Astrocyte (in vitro differentiated cells and primary cell): ENCODE measurements around the gene RFTN1. TPM values are rescaled to one million over a fixed set of nuclear protein-coding genes. Genes with fewer than 3 reads are reported as not detected.
A peak's percentile ranks its signal among the peaks of the same experiment; 100 is the strongest.

Experiments
- DNase-seq: peaks from one replicate; pipeline ENCODE4 v3.0.0-alpha.2; 2010; ENCODE audit warnings: low read depth
- FAIRE-seq: peaks from 2 replicates; lab custom pipeline; 2011; peaks lifted over from hg19 to GRCh38; lab: Jason Lieb, UNC
- H2AFZ ChIP-seq: 2 replicates; pipeline ENCODE4 v1.6.0; 2012; ENCODE audit warnings: low read depth, low read length, inconsistent platforms
- H3K27ac ChIP-seq: 2 replicates; pipeline ENCODE4 v1.5.1; 2011; ENCODE audit warnings: low read depth, low read length, inconsistent platforms
- H3K27me3 ChIP-seq: 2 replicates; pipeline ENCODE4 v1.6.0; 2011; ENCODE audit warnings: low read length, inconsistent platforms; ENCODE audit not compliant: insufficient read depth
- H3K36me3 ChIP-seq: 2 replicates; pipeline ENCODE4 v1.5.1; 2011; ENCODE audit warnings: low read length, inconsistent platforms; ENCODE audit not compliant: insufficient read depth
- H3K4me1 ChIP-seq: 2 replicates; pipeline ENCODE4 v1.5.1; 2011; ENCODE audit warnings: low read length, inconsistent platforms; ENCODE audit not compliant: insufficient read depth
- H3K4me2 ChIP-seq: 2 replicates; pipeline ENCODE4 v1.6.0; 2012; ENCODE audit warnings: low read length, inconsistent platforms
- H3K4me3 ChIP-seq: 2 replicates; pipeline ENCODE4 v1.5.1; 2011; ENCODE audit warnings: low read depth, mild to moderate bottlenecking, low read length, inconsistent platforms; ENCODE audit not compliant: insufficient read depth
- H3K79me2 ChIP-seq: 2 replicates; pipeline ENCODE4 v1.6.0; 2012; ENCODE audit warnings: mild to moderate bottlenecking, low read length, inconsistent platforms; ENCODE audit not compliant: insufficient read depth
- H3K9ac ChIP-seq: 2 replicates; pipeline ENCODE4 v1.6.0; 2012; ENCODE audit warnings: mild to moderate bottlenecking, low read length, inconsistent platforms
- H3K9me3 ChIP-seq: 2 replicates; pipeline ENCODE4 v1.5.1; 2012; ENCODE audit warnings: low read depth, mild to moderate bottlenecking, low read length, inconsistent platforms; ENCODE audit not compliant: insufficient read depth
- H4K20me1 ChIP-seq: 2 replicates; pipeline ENCODE4 v1.6.0; 2012; ENCODE audit warnings: low read length, inconsistent platforms; ENCODE audit not compliant: insufficient read depth
- H3K27ac Mint-ChIP-seq: one replicate; pipeline ENCODE4 v1.8.0; 2021; ENCODE audit warnings: mild to moderate bottlenecking, mixed read lengths; ENCODE audit not compliant: unreplicated experiment
- H3K27me3 Mint-ChIP-seq: one replicate; pipeline ENCODE4 v1.8.0; 2021; ENCODE audit warnings: low read depth, mixed read lengths; ENCODE audit not compliant: unreplicated experiment
- H3K36me3 Mint-ChIP-seq: one replicate; pipeline ENCODE4 v1.8.0; 2021; ENCODE audit warnings: low read depth, mixed read lengths; ENCODE audit not compliant: unreplicated experiment
- H3K4me1 Mint-ChIP-seq: one replicate; pipeline ENCODE4 v1.8.0; 2021; ENCODE audit warnings: low read depth, mixed read lengths; ENCODE audit not compliant: unreplicated experiment
- H3K4me3 Mint-ChIP-seq: one replicate; pipeline ENCODE4 v1.8.0; 2021; ENCODE audit warnings: mild to moderate bottlenecking, moderate library complexity, mixed read lengths; ENCODE audit not compliant: unreplicated experiment
- H3K9me3 Mint-ChIP-seq: one replicate; pipeline ENCODE4 v1.8.0; 2021; ENCODE audit warnings: mild to moderate bottlenecking, mixed read lengths; ENCODE audit not compliant: unreplicated experiment
- EZH2 ChIP-seq: IDR thresholded peaks from 2 replicates; pipeline ENCODE4 v1.6.1; 2012; ENCODE audit warnings: mild to moderate bottlenecking, low read length, inconsistent platforms; ENCODE audit not compliant: insufficient read depth
- total RNA-seq: library from RNA; stranded (reverse); gene quantifications from 2 replicates; pipeline ENCODE4 v1.2.1, GENCODE V29; 2021
- TF ChIP-seq, protein P1 (sequence below): IDR thresholded peaks from 2 replicates; pipeline ENCODE4 v1.5.1; 2011; ENCODE audit warnings: low read depth, mild to moderate bottlenecking, inconsistent platforms, low read length, moderate library complexity; ENCODE audit not compliant: insufficient read depth

The RFTN1 gene
- total RNA-seq, 1 donor from 2014 or later = 49.5 TPM

DNA sequence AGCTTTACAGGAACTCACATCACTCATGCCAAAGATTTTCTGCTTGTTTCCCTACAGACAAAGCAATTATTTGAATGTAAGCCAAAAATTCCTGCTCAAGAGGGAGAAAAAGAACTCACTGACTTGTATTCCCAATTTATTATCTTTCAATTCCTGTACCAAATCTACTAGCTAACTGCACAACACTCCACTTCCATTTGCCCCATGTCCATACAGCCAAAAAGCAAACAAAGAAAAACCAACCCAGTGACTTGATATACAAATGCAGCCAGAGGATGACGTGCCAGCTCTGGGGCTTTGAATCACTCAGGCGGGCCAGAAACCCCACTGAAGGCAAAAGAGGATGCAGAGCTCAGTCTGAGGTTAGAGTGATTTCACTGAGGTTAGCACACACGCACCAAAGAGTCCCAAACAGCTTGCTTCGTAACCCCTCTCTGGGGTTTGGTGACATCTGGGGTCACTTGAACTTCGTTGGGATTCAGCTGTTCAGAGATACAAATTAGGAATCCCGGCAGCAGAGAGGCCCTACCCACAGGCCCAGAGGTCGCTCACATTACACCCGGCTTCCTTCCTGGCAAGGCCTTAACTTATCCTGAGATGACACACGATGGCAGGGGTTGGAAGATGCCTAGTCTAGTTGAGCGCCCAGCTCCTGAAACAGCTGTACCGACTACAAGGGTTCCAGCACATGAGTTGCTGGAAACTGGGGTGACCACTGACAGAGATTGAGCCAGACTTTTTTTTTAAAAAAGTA, 1.6 kb downstream of the RFTN1 start:
- H3K27me3 ChIP-seq = no peaks in the 10 kb centered on the region
- peak overlapping the region; percentile 13 for H3K27ac Mint-ChIP-seq
- H3K9me3 Mint-ChIP-seq = no peaks in the 10 kb centered on the region
- peak overlapping the region; percentile 90 for H3K9ac ChIP-seq
- DNase-seq (peak; percentile 89), FAIRE-seq (peak; percentile 86)
- peak overlapping the region; percentile 39 for H2AFZ ChIP-seq
- H3K4me1 Mint-ChIP-seq = peaks cover 22% of the 10 kb centered on the region
- H3K4me1 ChIP-seq = peaks cover 33% of the 10 kb centered on the region
- peaks cover 45% of the 10 kb centered on the region for H4K20me1 ChIP-seq
- H3K36me3 ChIP-seq = no peaks in the 10 kb centered on the region
- H3K79me2 ChIP-seq = peaks cover 70% of the 10 kb centered on the region
- H3K36me3 Mint-ChIP-seq = no peaks in the 10 kb centered on the region
- H3K4me3 ChIP-seq = peak overlapping the region; percentile 83
- peak overlapping the region; percentile 73 for H3K27ac ChIP-seq
- TF ChIP-seq, protein P1, sequence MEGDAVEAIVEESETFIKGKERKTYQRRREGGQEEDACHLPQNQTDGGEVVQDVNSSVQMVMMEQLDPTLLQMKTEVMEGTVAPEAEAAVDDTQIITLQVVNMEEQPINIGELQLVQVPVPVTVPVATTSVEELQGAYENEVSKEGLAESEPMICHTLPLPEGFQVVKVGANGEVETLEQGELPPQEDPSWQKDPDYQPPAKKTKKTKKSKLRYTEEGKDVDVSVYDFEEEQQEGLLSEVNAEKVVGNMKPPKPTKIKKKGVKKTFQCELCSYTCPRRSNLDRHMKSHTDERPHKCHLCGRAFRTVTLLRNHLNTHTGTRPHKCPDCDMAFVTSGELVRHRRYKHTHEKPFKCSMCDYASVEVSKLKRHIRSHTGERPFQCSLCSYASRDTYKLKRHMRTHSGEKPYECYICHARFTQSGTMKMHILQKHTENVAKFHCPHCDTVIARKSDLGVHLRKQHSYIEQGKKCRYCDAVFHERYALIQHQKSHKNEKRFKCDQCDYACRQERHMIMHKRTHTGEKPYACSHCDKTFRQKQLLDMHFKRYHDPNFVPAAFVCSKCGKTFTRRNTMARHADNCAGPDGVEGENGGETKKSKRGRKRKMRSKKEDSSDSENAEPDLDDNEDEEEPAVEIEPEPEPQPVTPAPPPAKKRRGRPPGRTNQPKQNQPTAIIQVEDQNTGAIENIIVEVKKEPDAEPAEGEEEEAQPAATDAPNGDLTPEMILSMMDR = no peak
- no peak for TF ChIP-seq EZH2
- peak overlapping the region; percentile 92 for H3K4me3 Mint-ChIP-seq
- H3K27me3 Mint-ChIP-seq = no peaks in the 10 kb centered on the region
- H3K4me2 ChIP-seq = peak overlapping the region; percentile 98
- H3K9me3 ChIP-seq = no peaks in the 10 kb centered on the region

DNA sequence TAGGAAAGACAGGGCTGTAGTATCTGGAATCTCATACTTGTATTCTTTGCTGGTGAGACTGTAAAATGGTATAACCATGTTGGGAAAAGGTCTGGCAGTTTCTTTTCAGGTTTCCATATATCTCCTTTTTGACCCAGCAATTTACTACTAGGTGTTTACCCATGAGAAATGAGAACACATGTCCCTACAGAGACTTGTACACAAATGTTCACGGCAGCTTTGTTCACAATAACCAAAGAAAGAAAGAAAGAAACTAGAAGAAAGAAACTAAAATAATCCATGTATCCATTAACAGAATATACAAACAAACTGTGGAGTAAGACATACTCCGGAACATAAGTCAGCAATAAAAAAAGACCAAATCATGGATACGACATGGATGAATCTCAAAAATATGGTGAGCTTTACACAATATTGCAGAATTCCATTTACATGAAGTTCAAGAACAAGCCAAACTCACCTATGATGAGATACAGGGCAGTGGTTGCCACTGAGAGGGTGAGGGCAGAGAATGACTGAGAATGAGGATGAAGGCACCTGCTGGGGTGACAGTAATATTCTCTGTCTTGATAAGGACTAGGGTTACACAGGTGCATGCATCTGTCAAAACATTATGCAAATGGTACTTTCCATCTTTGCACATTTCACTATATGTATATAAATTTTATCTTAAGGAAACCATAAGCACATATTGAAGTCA, 2.7 kb downstream of the RFTN1 start:
- no peak for DNase-seq
- Histone ChIP-seq H3K79me2 (peaks cover 80% of the 10 kb centered on the region), H3K36me3 (no peaks in the 10 kb centered on the region), H3K27me3 (no peaks in the 10 kb centered on the region), H3K27ac (no peak overlapping the region), H3K4me2 (peak overlapping the region; percentile 98), H3K9me3 (no peaks in the 10 kb centered on the region), H4K20me1 (peaks cover 56% of the 10 kb centered on the region), H3K4me3 (no peak overlapping the region), H2AFZ (no peak overlapping the region), H3K9ac (no peak overlapping the region), H3K4me1 (peaks cover 33% of the 10 kb centered on the region)
- no peak overlapping the region for H3K27ac Mint-ChIP-seq
- no peaks in the 10 kb centered on the region for H3K27me3 Mint-ChIP-seq
- no peak for FAIRE-seq
- peak overlapping the region; percentile 92 for H3K4me3 Mint-ChIP-seq
- peaks cover 19% of the 10 kb centered on the region for H3K4me1 Mint-ChIP-seq
- peaks cover 2% of the 10 kb centered on the region for H3K36me3 Mint-ChIP-seq
- H3K9me3 Mint-ChIP-seq = peaks cover under 1% of the 10 kb centered on the region
- TF ChIP-seq, protein P1 = no peak
- TF ChIP-seq EZH2 = no peak
